H7 (cell line): ENCODE measurements around the gene ABCC12. TPM values are rescaled to one million over a fixed set of nuclear protein-coding genes. Genes with fewer than 3 reads are reported as not detected.
A peak's percentile ranks its signal among the peaks of the same experiment; 100 is the strongest.

Experiments used
- DNase-seq: peaks from one replicate; pipeline ENCODE4 v3.0.0; 2012
- H3K27me3 ChIP-seq: 2 replicates; pipeline ENCODE4 v1.6.0; 2011; ENCODE audit warnings: mild to moderate bottlenecking, low read length; ENCODE audit not compliant: control insufficient read depth, insufficient read depth
- H3K36me3 ChIP-seq: replicated peaks from 2 replicates; pipeline ENCODE4 v1.5.1; 2011; ENCODE audit warnings: low read length; ENCODE audit not compliant: control insufficient read depth, insufficient read depth
- H3K4me3 ChIP-seq: 2 replicates; pipeline ENCODE4 v1.5.1; 2011; ENCODE audit warnings: low read depth, mild to moderate bottlenecking, control low read depth, low read length, moderate library complexity; ENCODE audit not compliant: insufficient read depth
- total RNA-seq: library from RNA; depleted of rRNA; stranded (reverse); fragments of >200 nt; shearing (Covaris generic); gene quantifications from 2 replicates; pipeline ENCODE4 v1.2.3, GENCODE V29; 2014

ABCC12 gene
- total RNA-seq, 1 experiment from 2014 or later, result not detected

- H3K4me3 ChIP-seq, result no peak overlapping the region
- no peaks in the 10 kb centered on the region for H3K27me3 ChIP-seq
- H3K36me3 ChIP-seq, result no peaks in the 10 kb centered on the region
- no peak for DNase-seq
These were observed 24.4 kb downstream of the ABCC12 start for GRCh38 chr16:48131201-48131935.

DNA sequence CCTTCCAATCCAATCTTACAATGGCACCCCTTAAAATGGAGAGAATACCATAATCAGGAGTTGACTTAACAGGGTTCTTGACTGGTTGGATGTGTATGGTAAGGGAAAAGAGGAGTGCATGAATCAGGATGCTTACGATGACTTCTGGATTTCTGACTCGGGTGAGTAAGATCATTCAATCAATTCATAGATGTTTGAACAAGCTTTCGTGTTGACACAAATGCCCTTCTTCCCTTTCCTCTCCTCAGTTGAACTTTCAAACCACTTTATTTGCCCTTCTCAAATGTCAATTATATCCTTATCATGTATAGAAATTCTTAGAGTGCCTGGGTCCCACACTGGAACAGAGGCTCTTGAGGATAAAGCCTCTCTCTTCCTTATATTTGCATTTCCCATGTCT lies 25.9 kb downstream of the ABCC12 start:
- H3K4me3 ChIP-seq, result no peak overlapping the region
- no peak for DNase-seq
- H3K36me3 ChIP-seq, result no peaks in the 10 kb centered on the region
- no peaks in the 10 kb centered on the region for H3K27me3 ChIP-seq

- DNase-seq, result no peak
- Histone ChIP-seq H3K4me3 (no peak overlapping the region), H3K27me3 (no peaks in the 10 kb centered on the region), H3K36me3 (no peaks in the 10 kb centered on the region)
These were observed 27.0 kb downstream of the ABCC12 start for GRCh38 chr16:48128769-48129168.

GRCh38 chr16:48126801-48127644 lies 28.8 kb downstream of the ABCC12 start:
- no peak for DNase-seq
- Histone ChIP-seq H3K27me3 (no peaks in the 10 kb centered on the region), H3K36me3 (no peaks in the 10 kb centered on the region), H3K4me3 (no peak overlapping the region)

GRCh38 chr16:48125888-48126287 lies 29.9 kb downstream of the ABCC12 start:
- H3K4me3 ChIP-seq, result no peak overlapping the region

DNA sequence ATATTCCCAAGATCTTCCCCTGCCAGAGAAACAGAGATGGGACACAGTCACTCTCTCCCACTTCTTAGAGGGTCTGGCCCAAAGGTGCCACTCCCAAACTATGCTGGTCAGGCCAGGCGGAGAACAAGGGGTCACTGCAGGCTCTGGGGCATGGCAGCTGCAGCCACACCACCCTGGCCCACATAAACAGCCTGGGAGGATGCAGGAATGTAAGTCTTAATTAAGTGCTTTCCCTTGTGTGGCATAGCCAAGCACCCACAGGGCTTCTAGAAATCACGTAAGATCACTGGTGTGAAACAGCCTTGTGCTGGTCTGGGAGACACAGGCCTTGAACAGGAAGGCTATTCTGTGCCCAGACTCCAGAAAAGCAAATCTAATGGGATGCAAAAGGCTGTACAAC lies 31.5 kb downstream of the ABCC12 start:
- H3K27me3 ChIP-seq, result no peaks in the 10 kb centered on the region
- DNase-seq, result no peak
- no peak overlapping the region for H3K4me3 ChIP-seq
- no peaks in the 10 kb centered on the region for H3K36me3 ChIP-seq

More at GRCh38 chr16:48125888-48126287, 29.9 kb downstream of the ABCC12 start:
- no peaks in the 10 kb centered on the region for H3K27me3 ChIP-seq
- DNase-seq, result no peak
- no peaks in the 10 kb centered on the region for H3K36me3 ChIP-seq

GRCh38 chr16:48123104-48123788 lies 32.5 kb downstream of the ABCC12 start:
- DNase-seq, result no peak
- no peaks in the 10 kb centered on the region for H3K27me3 ChIP-seq
- no peak overlapping the region for H3K4me3 ChIP-seq
- no peaks in the 10 kb centered on the region for H3K36me3 ChIP-seq

GRCh38 chr16:48121276-48121675 lies 34.5 kb downstream of the ABCC12 start:
- H3K27me3 ChIP-seq, result no peaks in the 10 kb centered on the region
- H3K36me3 ChIP-seq, result no peaks in the 10 kb centered on the region
- H3K4me3 ChIP-seq, result no peak overlapping the region
- no peak for DNase-seq

- Histone ChIP-seq H3K36me3 (no peaks in the 10 kb centered on the region), H3K4me3 (no peak overlapping the region), H3K27me3 (no peaks in the 10 kb centered on the region)
- DNase-seq, result no peak
These were observed 37.0 kb downstream of the ABCC12 start for GRCh38 chr16:48118841-48119240.

GRCh38 chr16:48117217-48118105 lies 38.3 kb downstream of the ABCC12 start:
- peak; percentile 95 for DNase-seq
- no peak overlapping the region for H3K4me3 ChIP-seq
- H3K36me3 ChIP-seq, result no peaks in the 10 kb centered on the region
- H3K27me3 ChIP-seq, result no peaks in the 10 kb centered on the region

GRCh38 chr16:48115299-48115698 lies 40.5 kb downstream of the ABCC12 start:
- no peak overlapping the region for H3K4me3 ChIP-seq
- no peaks in the 10 kb centered on the region for H3K27me3 ChIP-seq
- H3K36me3 ChIP-seq, result no peaks in the 10 kb centered on the region
- DNase-seq, result no peak

GRCh38 chr16:48114410-48114809 lies 41.4 kb downstream of the ABCC12 start:
- H3K27me3 ChIP-seq, result no peaks in the 10 kb centered on the region
- H3K36me3 ChIP-seq, result no peaks in the 10 kb centered on the region
- DNase-seq, result no peak
- H3K4me3 ChIP-seq, result no peak overlapping the region

- no peak overlapping the region for H3K4me3 ChIP-seq
- DNase-seq, result peak; percentile 51
- H3K27me3 ChIP-seq, result no peaks in the 10 kb centered on the region
- no peaks in the 10 kb centered on the region for H3K36me3 ChIP-seq
These were observed 42.3 kb downstream of the ABCC12 start for GRCh38 chr16:48113471-48113870.

DNA sequence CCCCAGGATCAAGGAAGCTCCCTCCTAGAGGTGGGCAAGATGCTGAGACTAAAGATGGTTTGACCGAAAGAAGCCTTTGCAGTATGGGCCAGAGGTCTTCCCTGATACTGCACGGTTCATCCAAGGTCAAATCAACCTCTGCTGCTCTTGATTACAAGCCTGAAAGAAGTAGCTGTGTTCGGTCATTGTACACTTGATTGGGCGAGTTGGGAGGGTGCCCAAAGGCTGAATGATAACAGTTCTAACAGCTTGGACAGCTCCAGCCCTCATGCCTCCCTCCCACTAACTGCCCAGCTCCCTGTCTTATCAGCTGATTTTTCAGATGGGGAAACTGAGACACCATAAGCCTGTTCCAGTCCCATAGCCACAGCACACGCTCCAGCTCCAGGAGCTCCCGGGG lies 42.8 kb downstream of the ABCC12 start:
- no peaks in the 10 kb centered on the region for H3K36me3 ChIP-seq
- no peaks in the 10 kb centered on the region for H3K27me3 ChIP-seq
- no peak for DNase-seq
- H3K4me3 ChIP-seq, result no peak overlapping the region
